COLO668 (cell line): ENCODE data around the gene TMIE.
A peak's percentile ranks its signal among the peaks of the same experiment; 100 is the strongest.

Source experiments
- DNase-seq: peaks from one replicate; lab custom pipeline; 2025; ENCODE audit not compliant: unreplicated experiment; lab: John Stamatoyannopoulos, UW

TMIE gene

DNA sequence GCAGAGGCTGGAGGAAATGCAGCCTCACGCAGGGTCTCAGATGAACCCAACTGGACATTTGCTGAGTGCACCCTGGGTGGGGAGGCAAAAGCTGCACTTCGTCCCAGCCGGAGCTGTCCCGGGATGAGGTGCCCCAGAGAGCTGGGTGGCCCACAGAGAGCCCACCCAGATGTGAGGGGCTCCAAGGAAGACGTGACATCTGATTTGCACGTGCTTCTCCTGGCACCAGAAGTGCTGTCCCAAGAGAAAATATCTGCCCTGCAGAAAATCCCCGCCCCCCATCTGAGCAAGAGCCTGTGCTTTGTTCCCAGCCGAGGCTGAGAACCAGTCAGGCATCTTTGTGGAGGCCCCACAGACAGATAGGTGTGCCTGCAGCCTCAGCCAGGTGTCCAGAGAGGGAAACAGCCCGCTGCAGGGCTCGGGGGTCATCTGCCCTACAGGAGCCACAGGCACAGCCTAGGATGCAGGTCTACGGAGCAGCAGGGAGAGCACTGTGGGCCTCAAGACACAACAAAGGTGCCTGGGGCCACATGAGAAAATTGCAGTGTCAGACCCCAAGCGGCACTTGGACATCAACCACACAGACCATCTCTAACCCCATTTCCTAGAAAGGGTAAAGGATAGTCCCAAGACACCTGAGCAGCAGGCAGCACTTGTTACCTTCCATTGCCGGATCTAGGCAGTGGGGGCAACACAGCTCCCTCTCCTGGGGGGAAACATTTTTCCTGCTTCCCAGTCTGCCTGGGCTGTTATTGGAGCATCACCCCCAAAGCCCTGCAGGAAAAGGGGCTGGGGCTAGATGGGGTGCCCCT, 5.8 kb downstream of the TMIE start:
- DNase-seq: no peak

DNA sequence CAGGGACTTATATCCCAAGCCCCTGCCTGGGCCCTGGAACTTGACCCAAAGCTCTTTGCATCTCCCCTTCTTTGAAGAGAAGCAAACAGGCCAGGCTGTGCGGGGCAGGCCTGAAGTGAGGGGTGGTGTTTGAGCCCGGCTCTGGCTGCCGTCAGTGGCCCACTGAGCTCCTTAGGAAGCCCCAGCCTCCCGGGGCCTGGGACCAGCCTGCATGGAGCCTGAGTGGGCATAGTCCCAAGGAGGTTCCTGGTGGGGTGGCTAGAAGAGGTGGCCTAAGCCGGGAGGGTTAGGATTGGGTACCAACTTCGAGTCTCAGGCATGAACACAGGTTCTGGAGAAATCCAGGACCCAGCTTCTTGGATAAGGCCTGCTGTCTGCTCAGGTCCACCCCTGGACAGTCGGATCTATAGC, 6.4 kb downstream of the TMIE start:
- no peak for DNase-seq

DNA sequence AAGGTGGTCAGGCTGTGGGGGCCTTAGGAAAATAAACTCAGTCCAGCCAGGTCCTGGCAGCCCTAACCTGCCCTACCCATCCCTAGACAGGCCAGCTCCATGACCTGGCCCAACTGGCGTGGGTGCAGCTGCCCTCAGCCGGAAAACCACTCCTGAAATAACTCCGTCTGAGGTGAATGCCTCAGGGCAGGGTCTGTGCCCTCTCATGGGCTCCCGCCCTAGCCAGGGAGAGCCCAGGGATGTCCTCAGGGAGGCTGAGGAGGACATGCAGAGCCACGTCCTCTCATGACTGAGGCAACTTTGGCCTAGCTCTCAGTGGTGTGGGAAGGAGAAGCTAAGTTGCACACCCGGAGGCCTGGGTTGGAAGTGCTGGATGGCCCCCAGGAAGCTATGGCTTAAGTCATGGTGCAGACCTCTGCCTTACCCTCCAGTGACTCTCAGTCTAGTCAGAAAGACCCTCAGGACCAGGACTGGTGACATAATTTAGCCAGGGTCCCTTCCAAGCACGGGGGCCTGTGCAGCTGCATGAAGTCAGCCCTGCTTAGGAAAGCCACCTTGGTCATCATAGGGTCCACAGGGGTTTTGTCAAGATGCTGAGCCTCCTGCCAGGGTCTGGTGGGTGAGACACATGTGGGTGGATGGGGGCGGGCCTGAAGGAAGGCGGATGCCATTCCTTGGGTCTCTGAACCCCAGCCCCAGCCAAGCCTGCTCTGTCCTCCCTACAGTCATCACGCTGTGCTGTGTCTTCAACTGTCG, 7.4 kb downstream of the TMIE start:
- DNase-seq: no peak

DNA sequence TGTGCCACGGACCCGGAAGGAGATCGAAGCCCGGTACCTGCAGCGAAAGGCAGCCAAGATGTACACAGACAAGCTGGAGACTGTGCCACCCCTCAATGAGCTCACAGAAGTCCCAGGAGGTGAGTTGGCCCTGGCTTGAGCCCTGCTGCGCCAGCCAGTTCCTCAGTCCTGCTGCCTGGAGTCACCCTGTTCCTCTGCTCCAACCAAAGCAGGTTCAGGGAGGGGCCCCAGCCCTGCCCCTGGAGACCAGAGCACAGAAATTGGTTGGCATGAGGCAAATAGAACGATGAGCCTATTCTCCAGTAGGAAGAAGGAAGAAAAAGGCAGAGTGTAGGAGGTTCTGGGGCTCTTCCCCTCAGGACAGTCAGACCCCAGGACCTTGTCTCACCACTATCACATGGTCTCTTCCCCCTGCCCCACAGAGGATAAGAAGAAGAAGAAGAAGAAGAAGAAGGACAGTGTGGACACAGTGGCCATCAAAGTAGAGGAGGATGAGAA, 8.0 kb downstream of the TMIE start:
- no peak for DNase-seq

DNA sequence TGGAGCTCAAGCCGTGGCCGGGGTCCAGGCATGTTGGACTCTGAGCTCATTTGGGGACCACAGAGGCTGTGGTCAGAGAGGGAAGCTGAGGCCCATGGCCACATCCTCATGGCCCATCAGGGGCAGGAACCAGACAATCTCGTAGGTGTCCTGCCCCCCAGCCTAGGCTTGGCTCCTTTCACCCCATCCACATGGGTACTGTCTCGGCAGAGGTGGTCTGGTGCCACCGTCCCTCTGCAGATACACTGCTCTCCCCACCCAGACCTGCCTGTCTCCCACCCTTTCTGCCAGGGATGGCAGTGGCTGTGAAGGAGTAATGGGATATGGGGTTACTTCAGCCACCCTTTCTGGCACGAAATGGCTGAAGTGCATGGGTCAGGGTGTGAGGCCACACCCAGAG, 8.5 kb downstream of the TMIE start:
- no peak for DNase-seq

DNA sequence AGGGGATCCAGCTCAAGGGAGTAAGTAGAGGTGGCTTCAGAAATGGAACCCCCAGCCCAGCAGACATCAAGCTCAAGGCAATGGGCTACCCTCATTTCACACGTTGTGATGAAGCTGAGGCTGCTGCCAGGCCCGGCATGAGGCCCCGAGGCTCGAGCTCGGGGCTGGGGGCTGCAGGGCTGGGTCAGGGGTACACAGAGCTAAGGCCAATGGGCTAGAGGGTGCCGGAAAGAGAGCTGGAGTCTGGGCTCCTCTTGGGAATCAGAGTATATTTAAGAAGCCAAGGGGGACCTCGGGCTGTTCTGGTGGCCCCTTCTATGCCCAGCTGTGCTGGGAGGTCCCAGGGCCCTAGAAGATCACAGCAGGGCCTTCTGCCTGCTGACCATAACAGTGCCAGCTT, 9.0 kb downstream of the TMIE start:
- DNase-seq: no peak

DNA sequence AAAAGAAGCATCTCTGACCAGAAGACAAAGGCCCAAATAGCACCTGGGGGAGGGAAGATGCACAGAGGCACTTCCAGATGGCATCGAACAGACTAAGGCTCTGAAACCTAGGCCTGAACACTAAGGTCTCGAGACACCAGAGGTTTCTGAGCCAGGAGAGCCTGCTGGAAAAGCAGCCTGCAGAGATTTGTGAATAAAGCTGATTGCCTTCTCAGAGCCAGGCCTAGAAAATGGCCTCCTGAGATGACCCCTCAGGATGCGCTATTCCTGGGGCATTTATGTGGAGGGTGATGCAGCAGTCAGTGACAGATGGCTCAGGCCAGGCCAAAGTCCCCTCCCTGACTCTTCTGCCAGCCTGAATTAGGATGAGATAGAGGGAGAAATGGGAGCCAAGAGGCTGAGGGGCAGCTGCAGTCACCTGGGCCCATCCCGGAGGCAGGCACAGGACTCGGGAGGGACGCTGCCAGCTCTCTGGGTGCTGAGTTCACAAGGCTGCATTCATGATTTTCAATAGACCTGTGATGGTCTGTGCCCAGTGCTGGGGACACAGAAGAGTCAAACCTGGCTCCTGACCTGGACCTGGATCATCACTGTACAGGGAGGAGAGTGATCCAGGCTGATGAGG, 9.6 kb downstream of the TMIE start:
- DNase-seq: no peak

DNA sequence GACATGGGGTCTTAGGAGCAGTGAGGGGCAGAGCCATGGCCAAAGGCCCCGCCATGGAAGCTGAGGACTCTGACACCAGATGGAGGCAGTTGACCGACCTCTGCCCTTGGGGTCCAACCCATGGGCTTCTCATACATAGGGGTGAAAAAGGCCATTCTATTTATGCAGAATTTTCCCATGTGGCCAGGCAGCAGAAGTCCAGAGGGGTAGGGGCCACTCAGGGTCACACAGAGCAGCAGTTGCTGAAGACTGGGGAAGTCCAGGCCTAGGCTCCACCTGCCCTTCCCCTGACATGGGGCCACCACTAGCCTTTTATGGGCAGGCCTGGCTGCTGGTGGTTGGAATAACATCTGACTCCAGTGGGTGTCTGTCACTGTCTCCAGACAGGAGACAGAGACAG, 10.1 kb downstream of the TMIE start:
- no peak for DNase-seq

DNA sequence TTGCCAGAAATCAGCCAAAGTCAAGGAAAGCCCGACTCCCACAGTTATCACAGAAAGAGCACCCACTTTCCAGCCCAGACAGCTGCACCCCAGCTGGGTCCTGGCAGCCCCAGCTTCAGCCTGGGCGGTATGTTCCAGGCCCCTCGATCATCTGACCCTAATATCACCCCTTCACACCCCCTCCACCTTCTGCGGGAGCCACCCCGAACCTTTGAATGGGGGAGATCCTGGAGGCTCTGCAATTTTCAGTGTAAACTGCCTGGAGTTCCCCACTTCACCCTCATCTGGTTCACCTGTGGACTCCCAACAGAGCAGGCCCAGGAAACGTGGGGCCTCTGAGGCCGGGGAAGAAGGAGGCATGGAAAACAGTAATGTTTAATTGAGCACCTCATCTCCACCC, 10.6 kb downstream of the TMIE start:
- no peak for DNase-seq

DNA sequence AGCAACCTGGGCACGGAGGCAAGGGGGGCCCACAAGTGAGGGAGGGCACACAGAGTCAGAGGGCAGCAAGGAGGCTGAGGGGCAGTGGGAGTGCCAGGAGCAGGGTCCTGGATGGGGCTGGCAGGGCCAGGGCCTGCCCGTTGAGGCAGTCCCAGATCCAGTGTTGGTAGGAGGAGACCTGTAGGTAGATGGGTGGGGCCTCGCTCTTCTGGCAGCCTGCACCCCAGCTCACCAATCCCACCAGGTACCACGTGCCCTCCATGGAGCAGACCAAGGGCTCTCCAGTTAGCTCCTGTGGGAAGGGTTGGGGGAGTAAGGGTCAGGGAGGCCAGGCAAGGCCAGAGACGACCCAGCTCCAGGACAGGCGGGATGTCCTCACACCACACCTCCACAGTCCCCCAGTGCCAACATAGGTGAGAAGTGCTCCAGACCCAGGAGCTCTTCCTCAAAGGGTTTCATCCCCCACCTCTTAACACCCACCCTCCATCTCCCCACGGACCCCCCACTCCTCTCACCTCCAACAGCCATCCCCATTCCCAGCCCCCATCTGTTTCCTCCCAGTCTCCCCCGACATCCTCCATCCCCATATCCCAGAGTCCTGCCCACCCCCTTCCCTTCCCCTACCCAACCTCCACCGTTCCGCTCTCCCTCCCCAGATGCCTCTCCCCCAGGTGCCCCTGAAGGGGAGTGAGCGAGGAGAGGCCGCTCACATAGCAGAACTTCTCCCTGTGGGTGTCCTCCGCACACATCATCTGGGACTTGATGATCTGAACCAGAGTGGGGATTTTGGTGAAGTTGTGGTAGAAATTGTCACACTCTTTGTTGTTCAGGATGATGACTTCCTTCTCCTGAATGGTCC, 11.2 kb downstream of the TMIE start:
- no peak for DNase-seq

DNA sequence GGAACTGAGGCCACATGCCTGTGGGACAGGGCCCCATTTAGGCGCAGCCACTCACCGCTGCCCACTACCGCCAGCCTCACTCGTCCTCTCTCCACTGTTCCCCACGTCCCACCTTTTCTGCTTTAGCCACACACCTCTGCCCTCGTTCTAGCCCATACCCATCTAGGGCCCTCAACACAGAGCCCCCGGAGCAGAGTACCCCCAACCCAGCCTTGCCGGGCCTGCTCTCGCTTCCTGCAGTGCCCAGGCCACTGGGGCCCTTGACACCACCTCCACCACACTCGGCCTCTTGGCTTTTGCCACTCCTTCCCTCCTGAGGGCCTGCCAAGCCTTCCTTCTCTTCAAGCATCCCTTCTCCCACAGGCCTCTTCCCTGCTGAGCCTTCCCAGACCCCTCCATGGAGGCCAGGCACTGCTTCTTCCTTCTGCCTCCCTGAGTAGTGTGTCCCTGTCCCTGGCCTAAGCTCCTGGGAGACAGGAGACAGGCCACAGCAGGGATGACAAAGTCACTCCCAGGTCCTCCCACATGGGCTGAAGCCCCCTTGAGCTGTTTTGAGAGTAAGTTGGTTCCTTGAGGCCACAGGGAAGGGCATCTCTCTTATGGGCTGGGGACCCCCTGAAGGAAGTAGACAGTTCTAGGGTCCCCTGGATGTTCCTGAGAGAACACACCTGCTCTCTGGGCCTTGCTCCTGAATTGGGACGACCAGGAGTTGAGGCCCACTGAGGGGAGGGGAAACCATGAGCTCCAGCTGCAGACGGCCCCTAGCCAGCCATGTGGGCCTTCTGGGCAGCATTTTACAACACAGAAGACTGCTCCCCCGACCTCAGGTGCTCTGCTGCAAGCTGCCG, 12.1 kb downstream of the TMIE start:
- DNase-seq: no peak

DNA sequence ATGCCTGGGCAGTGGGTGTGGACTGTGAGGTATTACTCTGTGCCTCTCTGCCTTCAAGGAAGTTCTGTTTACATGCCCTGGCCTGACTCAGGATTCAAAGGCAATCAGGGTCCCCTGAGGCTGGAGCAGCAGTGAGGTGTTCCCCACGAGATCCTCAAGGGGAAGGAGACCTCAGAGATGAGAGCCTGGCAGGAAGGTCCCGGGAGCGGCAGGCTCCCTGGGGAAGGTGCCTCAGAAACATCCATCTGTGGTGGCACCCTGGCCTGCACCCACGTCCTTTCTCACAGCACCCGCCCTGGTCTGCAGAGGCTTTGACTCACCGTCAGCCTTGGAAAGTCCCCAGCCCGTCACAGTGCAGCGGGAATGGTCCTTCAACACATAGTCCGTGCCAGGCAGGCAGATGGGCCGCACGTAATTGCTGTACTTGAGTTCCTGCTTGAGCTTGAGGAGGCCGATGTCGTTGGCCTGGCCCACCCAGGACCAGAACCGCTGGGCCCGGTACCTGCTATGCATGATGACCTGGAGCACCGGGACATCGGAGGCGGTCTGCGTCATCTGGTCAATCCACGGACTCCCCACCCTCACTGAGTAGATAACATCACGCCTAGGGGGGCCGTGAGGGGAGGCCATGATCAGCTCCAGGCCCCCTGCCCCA, 12.8 kb downstream of the TMIE start:
- DNase-seq: peak; percentile 10

DNA sequence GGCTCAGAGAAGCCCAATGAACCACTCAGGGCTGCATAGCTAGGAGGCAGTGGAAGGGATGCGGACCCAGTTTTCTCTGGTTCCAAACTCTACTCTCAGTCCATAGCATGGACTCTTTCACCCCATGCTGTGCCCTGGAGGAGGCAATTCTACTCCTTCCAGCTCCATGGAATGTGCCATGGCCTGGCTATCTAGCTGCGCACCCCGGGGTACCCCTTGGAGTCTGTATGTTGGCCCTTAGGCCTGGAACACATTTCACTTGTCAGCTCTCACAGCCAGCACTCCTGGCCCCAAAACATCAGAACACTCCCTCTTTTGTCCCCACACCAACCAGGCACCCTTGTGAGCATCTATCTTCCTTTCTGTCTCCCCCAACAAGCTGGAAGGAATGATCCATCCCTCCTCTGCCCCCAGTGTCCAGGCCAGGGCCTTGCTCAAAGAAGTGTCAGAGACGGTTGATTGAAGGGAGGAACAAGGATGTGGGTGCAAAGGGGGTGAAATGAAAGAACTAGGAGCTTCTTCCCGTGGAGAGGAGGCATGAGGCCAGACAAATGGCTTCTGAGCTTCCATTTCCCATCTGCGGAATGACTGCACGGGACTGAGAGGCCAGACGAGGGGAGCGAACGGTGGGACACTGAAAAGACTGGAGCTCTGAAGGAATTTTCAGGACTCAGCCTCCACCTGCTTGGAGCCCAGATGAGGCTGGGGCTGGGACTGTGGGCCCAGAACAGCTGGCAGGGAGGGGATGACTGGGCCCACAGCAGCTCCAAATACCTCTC, 13.7 kb downstream of the TMIE start:
- no peak for DNase-seq

DNA sequence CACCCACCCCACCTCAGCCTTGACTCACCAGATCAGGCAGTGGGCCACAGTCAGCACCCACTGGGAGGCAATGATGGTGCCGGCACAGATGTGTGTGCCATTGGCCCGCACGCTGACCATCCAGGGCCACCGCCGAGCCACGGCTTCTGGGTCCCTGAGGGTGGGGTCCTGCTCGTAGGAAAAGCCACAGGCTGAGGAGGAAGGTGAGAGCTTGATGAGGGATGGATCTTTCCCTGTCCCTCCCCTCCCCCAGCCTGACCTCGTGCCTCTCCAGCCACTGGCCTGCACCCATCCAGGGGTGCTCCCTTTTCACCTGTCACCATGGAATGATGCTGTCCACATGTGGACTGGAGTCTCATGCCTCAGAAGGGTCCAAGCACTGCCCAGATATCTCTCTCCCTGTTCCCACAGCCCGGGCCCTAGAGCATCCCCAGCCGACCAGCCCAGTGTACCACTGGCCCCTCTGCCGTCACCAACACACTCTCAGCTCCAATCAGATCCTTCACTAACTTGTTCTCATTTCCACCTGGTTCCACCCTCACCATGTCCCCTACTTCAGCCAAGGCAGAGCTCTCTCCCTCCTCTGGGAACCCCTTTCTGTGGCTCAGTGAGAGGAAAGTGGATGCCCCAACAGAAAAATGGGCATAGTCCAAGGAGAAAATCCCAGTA, 14.4 kb downstream of the TMIE start:
- DNase-seq: no peak

DNA sequence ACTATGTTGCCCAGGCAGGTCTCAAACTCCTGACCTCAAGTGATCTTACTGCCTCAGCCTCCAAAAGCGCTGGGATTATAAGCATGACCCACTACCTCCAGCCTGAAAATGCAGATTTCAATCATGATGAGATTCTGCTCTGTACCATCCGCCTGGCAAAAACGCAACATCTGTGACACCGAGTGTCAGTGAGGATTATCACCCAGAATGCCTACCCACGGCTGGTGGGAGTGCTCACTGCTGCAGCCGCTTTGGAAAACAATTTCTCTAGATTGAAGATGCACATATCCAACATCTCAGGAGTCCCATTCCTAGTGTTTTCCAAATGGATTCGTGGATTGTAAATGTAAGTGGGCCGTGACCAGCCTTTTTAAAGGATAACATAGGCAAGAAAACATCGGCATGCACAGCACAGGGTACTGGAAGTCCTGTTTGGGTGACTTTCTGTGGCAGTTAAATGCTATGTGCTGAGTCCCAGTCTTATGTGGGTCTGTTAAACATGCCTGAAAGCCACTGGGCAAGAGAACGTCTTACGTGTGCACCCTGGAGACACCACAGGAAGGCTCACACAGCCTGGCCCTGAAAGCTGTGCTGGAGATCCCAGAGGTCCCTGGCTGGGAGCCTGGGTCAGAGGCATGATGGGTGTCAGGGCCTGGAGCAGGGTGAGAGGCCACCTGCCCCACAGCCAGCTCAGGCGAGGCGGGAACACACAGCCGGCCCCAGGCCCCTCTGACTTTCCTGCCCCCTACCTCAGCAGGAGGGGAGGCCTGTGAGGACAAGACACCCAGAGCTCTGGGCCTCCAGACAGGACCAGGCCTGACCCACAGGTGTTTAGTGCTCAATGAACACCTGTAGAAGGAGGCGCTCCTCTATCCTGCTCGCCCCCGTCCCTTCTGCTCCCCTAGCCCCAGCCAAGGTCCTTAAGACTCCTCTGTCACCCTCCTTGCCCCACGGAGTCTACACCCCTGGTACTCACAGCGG, 15.6 kb downstream of the TMIE start:
- no peak for DNase-seq

DNA sequence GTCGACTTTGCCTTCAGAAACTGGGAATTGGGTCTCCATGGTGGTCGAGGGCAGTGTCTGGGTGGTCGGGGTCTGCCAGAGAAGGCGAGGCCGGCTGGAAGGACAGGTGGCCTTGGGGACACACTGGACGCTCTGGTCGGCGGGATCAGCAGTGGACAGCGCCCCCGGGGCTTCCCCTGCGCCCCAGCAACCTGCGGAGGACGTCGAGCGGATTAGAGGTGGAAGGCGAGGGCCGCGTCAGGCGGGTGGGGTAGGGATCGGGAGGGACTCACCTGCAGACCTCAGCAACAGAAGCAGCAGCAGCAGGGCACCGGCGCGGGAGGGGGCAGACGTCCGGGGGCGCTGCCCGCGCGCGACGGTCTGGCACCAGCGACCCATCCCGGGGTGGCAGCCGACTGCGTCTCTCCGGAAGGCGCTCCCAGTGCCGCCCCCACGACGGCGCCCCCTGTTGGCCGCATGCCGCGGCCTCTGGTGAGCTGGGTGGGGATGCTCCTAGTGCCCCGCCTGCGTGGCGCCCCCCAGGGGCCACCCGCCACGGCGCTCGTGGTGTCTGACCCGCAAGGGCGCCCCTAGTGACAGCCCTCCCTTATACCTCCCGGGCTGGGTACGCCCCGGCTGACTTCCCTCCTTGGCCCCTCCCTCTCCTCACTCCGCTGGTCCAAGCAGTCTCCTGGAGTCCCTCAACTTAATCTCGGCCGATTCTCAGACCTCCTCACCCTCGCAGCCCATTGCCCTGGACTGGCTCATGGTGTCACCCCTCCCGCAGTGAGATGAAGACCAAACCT, 16.4 kb downstream of the TMIE start, which contains the start of gene PRSS50:
Gene PRSS50 (minus strand): TSS at position 423 of the 785 bp plus-strand sequence. CDS start 45 bp downstream, at position 378.
- DNase-seq: no peak
